ENCODE results near the gene ACSL1.

Gene ACSL1

GRCh38 chr4:184728858-184729257, 96.9 kb downstream of the ACSL1 start:
- Histone ChIP-seq H3K9me3 (ENCODE audit: low read length) (peaks cover 8% of the 10 kb centered on the region), H3K4me1 (ENCODE audit: insufficient read depth, low read length) (peaks cover 14% of the 10 kb centered on the region), H2AFZ (ENCODE audit: low read depth, low read length) (no peak overlapping the region), H3K4me3 (ENCODE audit: low read length) (no peak overlapping the region), H3K36me3 (ENCODE audit: insufficient read depth, low read length) (peaks cover 57% of the 10 kb centered on the region), H3K27me3 (ENCODE audit: insufficient read depth, low read length) (no peaks in the 10 kb centered on the region)

- H3K4me3 ChIP-seq (ENCODE audit: low read length): no peak overlapping the region
- H3K27me3 ChIP-seq (ENCODE audit: insufficient read depth, low read length): no peaks in the 10 kb centered on the region
- peaks cover 8% of the 10 kb centered on the region for H3K4me1 ChIP-seq (ENCODE audit: insufficient read depth, low read length)
- peaks cover 8% of the 10 kb centered on the region for H3K9me3 ChIP-seq (ENCODE audit: low read length)
- peaks cover 66% of the 10 kb centered on the region for H3K36me3 ChIP-seq (ENCODE audit: insufficient read depth, low read length)
- H2AFZ ChIP-seq (ENCODE audit: low read depth, low read length): no peak overlapping the region
These were observed 98.3 kb downstream of the ACSL1 start for GRCh38 chr4:184727430-184727829.

- peaks cover 80% of the 10 kb centered on the region for H3K36me3 ChIP-seq (ENCODE audit: insufficient read depth, low read length)
- no peaks in the 10 kb centered on the region for H3K27me3 ChIP-seq (ENCODE audit: insufficient read depth, low read length)
- H3K4me1 ChIP-seq (ENCODE audit: insufficient read depth, low read length): no peaks in the 10 kb centered on the region
- H3K4me3 ChIP-seq (ENCODE audit: low read length): no peak overlapping the region
- no peak overlapping the region for H2AFZ ChIP-seq (ENCODE audit: low read depth, low read length)
- H3K9me3 ChIP-seq (ENCODE audit: low read length): peaks cover 7% of the 10 kb centered on the region
These were observed 103.0 kb downstream of the ACSL1 start for GRCh38 chr4:184722798-184723197.

GRCh38 chr4:184721254-184721653, 104.5 kb downstream of the ACSL1 start:
- H2AFZ ChIP-seq (ENCODE audit: low read depth, low read length): no peak overlapping the region
- no peaks in the 10 kb centered on the region for H3K27me3 ChIP-seq (ENCODE audit: insufficient read depth, low read length)
- peaks cover 80% of the 10 kb centered on the region for H3K36me3 ChIP-seq (ENCODE audit: insufficient read depth, low read length)

GRCh38 chr4:184719407-184719806, 106.4 kb downstream of the ACSL1 start:
- Histone ChIP-seq H3K9me3 (ENCODE audit: low read length) (peaks cover 1% of the 10 kb centered on the region), H3K27me3 (ENCODE audit: insufficient read depth, low read length) (no peaks in the 10 kb centered on the region), H2AFZ (ENCODE audit: low read depth, low read length) (no peak overlapping the region), H3K4me3 (ENCODE audit: low read length) (no peak overlapping the region), H3K36me3 (ENCODE audit: insufficient read depth, low read length) (peaks cover 76% of the 10 kb centered on the region), H3K4me1 (ENCODE audit: insufficient read depth, low read length) (no peaks in the 10 kb centered on the region)

More at GRCh38 chr4:184721254-184721653, 104.5 kb downstream of the ACSL1 start:
- Histone ChIP-seq H3K4me1 (ENCODE audit: insufficient read depth, low read length) (no peaks in the 10 kb centered on the region), H3K9me3 (ENCODE audit: low read length) (peaks cover 1% of the 10 kb centered on the region), H3K4me3 (ENCODE audit: low read length) (no peak overlapping the region)

- H3K4me3 ChIP-seq (ENCODE audit: low read length): no peak overlapping the region
- H3K9me3 ChIP-seq (ENCODE audit: low read length): no peaks in the 10 kb centered on the region
- no peaks in the 10 kb centered on the region for H3K4me1 ChIP-seq (ENCODE audit: insufficient read depth, low read length)
- no peak overlapping the region for H2AFZ ChIP-seq (ENCODE audit: low read depth, low read length)
- H3K36me3 ChIP-seq (ENCODE audit: insufficient read depth, low read length): peaks cover 77% of the 10 kb centered on the region
- no peaks in the 10 kb centered on the region for H3K27me3 ChIP-seq (ENCODE audit: insufficient read depth, low read length)
These were observed 110.2 kb downstream of the ACSL1 start for GRCh38 chr4:184715526-184715925.

GRCh38 chr4:184713887-184714286, 111.9 kb downstream of the ACSL1 start:
- H3K36me3 ChIP-seq (ENCODE audit: insufficient read depth, low read length): peaks cover 72% of the 10 kb centered on the region

GRCh38 chr4:184712322-184712721, 113.4 kb downstream of the ACSL1 start:
- no peaks in the 10 kb centered on the region for H3K9me3 ChIP-seq (ENCODE audit: low read length)
- no peak overlapping the region for H2AFZ ChIP-seq (ENCODE audit: low read depth, low read length)
- no peaks in the 10 kb centered on the region for H3K4me1 ChIP-seq (ENCODE audit: insufficient read depth, low read length)
- no peak overlapping the region for H3K4me3 ChIP-seq (ENCODE audit: low read length)
- H3K36me3 ChIP-seq (ENCODE audit: insufficient read depth, low read length): peaks cover 71% of the 10 kb centered on the region
- H3K27me3 ChIP-seq (ENCODE audit: insufficient read depth, low read length): no peaks in the 10 kb centered on the region

More at GRCh38 chr4:184713887-184714286, 111.9 kb downstream of the ACSL1 start:
- Histone ChIP-seq H3K4me1 (ENCODE audit: insufficient read depth, low read length) (no peaks in the 10 kb centered on the region), H3K27me3 (ENCODE audit: insufficient read depth, low read length) (no peaks in the 10 kb centered on the region), H2AFZ (ENCODE audit: low read depth, low read length) (no peak overlapping the region), H3K4me3 (ENCODE audit: low read length) (no peak overlapping the region), H3K9me3 (ENCODE audit: low read length) (no peaks in the 10 kb centered on the region)

GRCh38 chr4:184706453-184706852, 119.3 kb downstream of the ACSL1 start:
- no peaks in the 10 kb centered on the region for H3K9me3 ChIP-seq (ENCODE audit: low read length)
- no peak overlapping the region for H2AFZ ChIP-seq (ENCODE audit: low read depth, low read length)
- H3K27me3 ChIP-seq (ENCODE audit: insufficient read depth, low read length): no peaks in the 10 kb centered on the region
- H3K4me1 ChIP-seq (ENCODE audit: insufficient read depth, low read length): no peaks in the 10 kb centered on the region
- no peak overlapping the region for H3K4me3 ChIP-seq (ENCODE audit: low read length)
- peaks cover 83% of the 10 kb centered on the region for H3K36me3 ChIP-seq (ENCODE audit: insufficient read depth, low read length)

- no peaks in the 10 kb centered on the region for H3K27me3 ChIP-seq (ENCODE audit: insufficient read depth, low read length)
- peaks cover 83% of the 10 kb centered on the region for H3K36me3 ChIP-seq (ENCODE audit: insufficient read depth, low read length)
- no peaks in the 10 kb centered on the region for H3K4me1 ChIP-seq (ENCODE audit: insufficient read depth, low read length)
- H3K9me3 ChIP-seq (ENCODE audit: low read length): no peaks in the 10 kb centered on the region
- H3K4me3 ChIP-seq (ENCODE audit: low read length): no peak overlapping the region
- no peak overlapping the region for H2AFZ ChIP-seq (ENCODE audit: low read depth, low read length)
These were observed 120.1 kb downstream of the ACSL1 start for GRCh38 chr4:184705692-184706091.

Data from neuron (in vitro differentiated cells).